ENCODE measurements around the gene ADAMTS9. TPM values are rescaled to one million over a fixed set of nuclear protein-coding genes. Genes with fewer than 3 reads are reported as not detected.
"Not testable (repeated sequence)": the region's sequence is repeated elsewhere in the genome, so short reads cannot be mapped to it uniquely, and the experiment has no call there.

Gene ADAMTS9
- total and polyA plus RNA-seq, 4 experiments from 2014 or later, result not detected

DNA sequence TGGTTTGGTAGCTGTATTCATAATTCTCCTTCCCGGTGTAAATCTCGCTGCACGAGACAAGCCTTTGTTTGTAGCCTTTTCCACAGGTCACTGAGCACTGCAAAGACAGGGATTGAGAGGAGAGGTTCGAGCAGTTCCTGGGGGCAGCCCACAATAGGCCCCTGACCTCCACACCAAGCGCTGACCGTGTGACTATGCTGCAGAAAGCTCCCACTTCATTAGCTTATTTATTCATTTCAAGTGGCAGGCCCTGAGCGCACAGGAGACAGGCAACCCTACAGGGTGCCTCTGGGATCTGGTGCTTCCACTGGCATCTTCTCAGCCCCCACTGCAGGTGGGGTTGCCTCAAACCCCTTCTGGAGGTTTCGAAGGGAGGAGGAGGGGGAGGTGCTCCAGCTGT, 140.9 kb downstream of the ADAMTS9 start:
- no peaks in the 10 kb centered on the region for H3K27me3 ChIP-seq (ENCODE audit: insufficient read depth, low read length)
- Mint-ChIP-seq H3K9me3 (peaks cover 0 to 6% (median 2%) of the 10 kb centered on the region in 8 donors), H3K27me3 (no peaks in the 10 kb centered on the region), H3K36me3 (no peaks in the 10 kb centered on the region), H3K27ac (no peak overlapping the region), H3K4me3 (no peak overlapping the region), H3K4me1 (no peaks in the 10 kb centered on the region)
- H3K4me1 ChIP-seq (ENCODE audit: insufficient read depth, low read length), result no peaks in the 10 kb centered on the region
- H3K4me3 ChIP-seq (ENCODE audit: low read length in 2 of 2), result no peak overlapping the region
- H3K9me3 ChIP-seq (ENCODE audit: control insufficient read depth in 1 of 2, low read length in 2 of 2), result no peaks in the 10 kb centered on the region
- DNase-seq, result no peak
- CTCF ChIA-PET (ENCODE audit: partially characterized antibody), result no interaction called here
- H3K27ac ChIP-seq (ENCODE audit: low read depth, low read length), result no peak overlapping the region
- no peaks in the 10 kb centered on the region for H3K36me3 ChIP-seq (ENCODE audit: insufficient read depth, low read length)
- POLR2A ChIA-PET (ENCODE audit: partially characterized antibody), result no interaction called here
- intact Hi-C loops (cut with micrococcal nuclease), result no loop called here

DNA sequence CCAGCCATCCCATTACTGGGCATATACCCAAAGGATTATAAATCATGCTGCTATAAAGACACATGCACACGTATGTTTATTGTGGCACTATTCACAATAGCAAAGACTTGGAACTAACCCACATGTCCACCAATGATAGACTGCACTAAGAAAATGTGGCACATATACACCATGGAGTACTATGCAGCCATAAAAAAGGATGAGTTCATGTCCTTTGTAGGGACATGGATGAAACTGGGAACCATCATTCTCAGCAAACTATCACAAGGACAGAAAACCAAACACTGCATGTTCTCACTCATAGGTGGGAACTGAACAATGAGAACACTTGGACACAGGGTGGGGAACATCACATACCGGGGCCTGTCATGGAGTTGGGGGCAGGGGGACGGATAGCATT, 142.6 kb downstream of the ADAMTS9 start:
- H3K4me1 ChIP-seq (ENCODE audit: insufficient read depth, low read length); DNase-seq; H3K4me3 ChIP-seq (ENCODE audit: low read length in 2 of 2); H3K4me3 Mint-ChIP-seq; H3K27ac ChIP-seq (ENCODE audit: low read depth, low read length); H3K36me3 ChIP-seq (ENCODE audit: insufficient read depth, low read length); H3K36me3 Mint-ChIP-seq; intact Hi-C loops (cut with micrococcal nuclease); H3K27me3 Mint-ChIP-seq; H3K9me3 ChIP-seq (ENCODE audit: control insufficient read depth in 1 of 2, low read length in 2 of 2); CTCF ChIA-PET (ENCODE audit: partially characterized antibody); POLR2A ChIA-PET (ENCODE audit: partially characterized antibody); H3K27me3 ChIP-seq (ENCODE audit: insufficient read depth, low read length); H3K9me3 Mint-ChIP-seq; H3K27ac Mint-ChIP-seq; H3K4me1 Mint-ChIP-seq: not testable (repeated sequence)

DNA sequence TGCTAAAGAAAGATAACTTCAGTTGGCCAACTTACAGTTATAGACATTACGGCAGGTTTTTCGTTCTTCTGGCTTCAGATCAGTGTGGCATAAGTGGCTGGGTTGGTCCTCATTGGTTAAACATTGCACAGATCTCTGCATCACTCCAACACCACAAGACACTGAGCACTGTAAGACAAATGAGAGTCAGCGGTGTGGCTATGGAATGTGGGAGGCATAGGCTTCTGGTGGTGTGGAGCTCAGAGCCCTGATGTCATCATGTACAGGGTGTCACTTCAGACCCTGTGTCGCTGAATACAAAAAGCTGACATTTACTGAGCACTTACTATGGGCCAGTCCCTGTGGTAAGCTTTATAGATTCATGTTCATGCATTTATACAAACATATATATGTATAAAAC, 146.0 kb downstream of the ADAMTS9 start:
- peaks cover 0 to 6% (median under 1%) of the 10 kb centered on the region in 8 donors for H3K9me3 Mint-ChIP-seq
- no peak for DNase-seq
- intact Hi-C loops (cut with micrococcal nuclease), result no loop called here

DNA sequence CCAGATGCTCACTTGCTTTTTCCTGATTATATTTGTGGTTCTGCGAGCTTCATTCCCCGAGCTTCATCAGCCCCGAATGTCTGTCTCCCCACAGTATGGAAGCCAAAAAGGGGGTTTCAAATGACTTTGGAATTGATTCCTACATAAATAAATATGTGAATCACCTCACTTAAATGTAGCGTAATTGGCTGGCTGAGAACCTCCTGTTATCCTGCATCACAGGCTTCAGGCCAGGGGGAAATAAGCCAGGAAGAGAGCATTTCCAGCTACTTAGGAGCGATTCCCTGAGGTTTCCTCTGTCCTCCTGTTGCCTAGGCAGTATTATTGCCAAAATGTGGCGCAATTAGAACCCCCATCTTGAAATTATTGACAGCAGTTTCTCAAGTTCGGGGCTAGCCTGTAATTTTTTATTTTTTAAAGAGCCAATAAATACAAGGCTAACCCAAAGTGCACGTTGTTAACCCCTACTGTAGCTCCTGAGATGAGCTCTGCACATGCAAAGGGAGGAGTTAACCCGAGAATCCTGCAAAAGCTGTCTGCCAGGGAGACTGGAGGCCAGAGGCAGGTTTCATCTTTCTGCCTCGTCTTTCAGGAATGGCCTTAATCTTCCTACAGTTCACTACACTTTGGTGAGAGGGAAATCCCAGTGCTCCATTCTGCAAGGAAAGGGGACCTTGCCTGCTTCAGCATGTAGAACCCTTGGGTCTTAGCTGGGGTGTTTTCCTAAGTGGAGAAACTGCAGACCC, 148.2 kb downstream of the ADAMTS9 start:
- ChIA-PET CTCF (ENCODE audit: partially characterized antibody) (no interaction called here), POLR2A (ENCODE audit: partially characterized antibody) (no interaction called here)
- no peak overlapping the region for H3K4me3 ChIP-seq (ENCODE audit: low read length in 2 of 2)
- DNase-seq, result no peak
- Mint-ChIP-seq H3K4me3 (no peak overlapping the region), H3K9me3 (peaks cover 0 to 3% (median 0%) of the 10 kb centered on the region in 8 donors), H3K4me1 (no peaks in the 10 kb centered on the region), H3K27ac (no peak overlapping the region), H3K36me3 (no peaks in the 10 kb centered on the region), H3K27me3 (peaks cover 2% of the 10 kb centered on the region in 2 donors)
- H3K4me1 ChIP-seq (ENCODE audit: insufficient read depth, low read length), result no peaks in the 10 kb centered on the region
- no peak overlapping the region for H3K27ac ChIP-seq (ENCODE audit: low read depth, low read length)
- H3K36me3 ChIP-seq (ENCODE audit: insufficient read depth, low read length), result no peaks in the 10 kb centered on the region
- H3K27me3 ChIP-seq (ENCODE audit: insufficient read depth, low read length), result no peaks in the 10 kb centered on the region
- intact Hi-C loops (cut with micrococcal nuclease), result no loop called here
- no peaks in the 10 kb centered on the region for H3K9me3 ChIP-seq (ENCODE audit: control insufficient read depth in 1 of 2, low read length in 2 of 2)

More for the DNA sequence above, 146.0 kb downstream of the ADAMTS9 start:
- no peak overlapping the region for H3K4me3 Mint-ChIP-seq
- Histone ChIP-seq H3K4me1 (ENCODE audit: insufficient read depth, low read length) (no peaks in the 10 kb centered on the region), H3K27ac (ENCODE audit: low read depth, low read length) (no peak overlapping the region), H3K27me3 (ENCODE audit: insufficient read depth, low read length) (no peaks in the 10 kb centered on the region), H3K4me3 (ENCODE audit: low read length in 2 of 2) (no peak overlapping the region), H3K36me3 (ENCODE audit: insufficient read depth, low read length) (no peaks in the 10 kb centered on the region), H3K9me3 (ENCODE audit: control insufficient read depth in 1 of 2, low read length in 2 of 2) (no peaks in the 10 kb centered on the region)
- POLR2A ChIA-PET (ENCODE audit: partially characterized antibody), result no interaction called here
- no peak overlapping the region for H3K27ac Mint-ChIP-seq
- peaks cover 2% of the 10 kb centered on the region in 2 donors for H3K27me3 Mint-ChIP-seq
- H3K4me1 Mint-ChIP-seq, result no peaks in the 10 kb centered on the region
- CTCF ChIA-PET (ENCODE audit: partially characterized antibody), result no interaction called here
- no peaks in the 10 kb centered on the region for H3K36me3 Mint-ChIP-seq

DNA sequence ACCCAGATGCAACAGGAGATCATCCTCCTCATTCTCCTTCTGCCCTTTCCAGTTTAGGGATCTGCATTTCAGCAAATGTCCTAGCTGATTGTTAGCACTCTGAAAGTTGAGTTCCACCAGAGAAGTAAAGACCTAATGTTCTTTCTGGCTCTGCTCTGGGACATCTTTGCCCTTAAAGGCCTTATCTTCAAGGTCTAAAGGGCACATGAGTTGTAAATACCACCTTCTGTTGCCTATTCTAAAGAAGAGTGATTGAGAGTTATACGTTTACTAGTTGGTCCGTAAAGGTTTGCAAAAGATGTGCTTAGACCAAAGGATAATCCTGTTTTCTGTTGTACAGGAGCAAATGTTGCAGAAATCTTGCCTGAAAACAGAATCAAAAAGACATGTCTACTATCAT, 151.6 kb downstream of the ADAMTS9 start:
- DNase-seq, result no peak
- peak overlapping the region in 1 of 8 donors; percentile 4 for H3K4me3 Mint-ChIP-seq
- H3K27me3 Mint-ChIP-seq, result peaks cover 2 to 4% of the 10 kb centered on the region in 2 donors
- no peak overlapping the region for H3K27ac Mint-ChIP-seq
- Histone ChIP-seq H3K4me1 (ENCODE audit: insufficient read depth, low read length) (peaks cover 6% of the 10 kb centered on the region), H3K27me3 (ENCODE audit: insufficient read depth, low read length) (no peaks in the 10 kb centered on the region), H3K27ac (ENCODE audit: low read depth, low read length) (no peak overlapping the region), H3K4me3 (ENCODE audit: low read length in 2 of 2) (no peak overlapping the region), H3K9me3 (ENCODE audit: control insufficient read depth in 1 of 2, low read length in 2 of 2) (no peaks in the 10 kb centered on the region), H3K36me3 (ENCODE audit: insufficient read depth, low read length) (no peaks in the 10 kb centered on the region)
- H3K9me3 Mint-ChIP-seq, result peaks cover 0 to 2% (median 0%) of the 10 kb centered on the region in 8 donors
- no peaks in the 10 kb centered on the region for H3K36me3 Mint-ChIP-seq
- intact Hi-C loops (cut with micrococcal nuclease), result no loop called here
- peaks cover 0 to 5% (median 2%) of the 10 kb centered on the region in 4 donors for H3K4me1 Mint-ChIP-seq
- POLR2A ChIA-PET (ENCODE audit: partially characterized antibody), result no interaction called here
- CTCF ChIA-PET (ENCODE audit: partially characterized antibody), result no interaction called here

DNA sequence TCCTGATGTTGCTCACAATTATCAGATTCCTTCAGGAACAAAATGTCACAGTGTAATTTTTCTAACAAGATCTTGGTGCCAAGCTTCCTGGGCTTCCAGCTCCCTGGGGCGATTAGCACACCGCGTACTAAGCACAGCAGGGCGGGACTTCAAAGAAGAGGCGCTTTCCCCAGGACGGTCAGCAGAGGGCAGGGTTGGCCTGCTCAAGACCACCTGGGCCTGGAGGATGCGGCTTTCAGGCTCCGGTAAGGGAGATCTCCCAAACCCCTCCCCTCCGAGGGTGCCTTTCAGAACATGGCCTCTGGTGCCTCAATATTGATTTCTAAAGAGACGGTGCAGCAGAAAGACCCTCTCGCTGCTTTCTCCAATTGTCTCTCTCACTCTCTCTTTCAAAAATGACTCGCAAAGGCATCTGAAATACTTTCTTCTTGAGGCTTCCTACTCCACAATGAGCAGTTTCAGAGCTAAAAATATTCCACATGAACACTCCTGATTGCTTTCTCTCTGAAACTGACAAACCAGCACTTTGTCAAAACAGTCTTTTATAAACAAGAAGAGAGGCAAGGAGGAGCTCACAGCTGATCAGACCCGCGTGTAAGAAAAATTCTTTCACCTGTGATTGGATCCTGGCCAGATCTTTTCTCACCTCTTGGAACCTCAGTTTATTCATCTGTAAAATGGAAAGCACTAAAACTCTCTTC, 154.0 kb downstream of the ADAMTS9 start:
- H3K27ac ChIP-seq (ENCODE audit: low read depth, low read length), result no peak overlapping the region
- ChIA-PET CTCF (ENCODE audit: partially characterized antibody) (interaction anchor here (0.9 kb wide), 1 partner anchor 10 kb away, joined by 4 read pairs; no protein-coding TSS in a partner anchor), POLR2A (ENCODE audit: partially characterized antibody) (no interaction called here)
- Mint-ChIP-seq H3K36me3 (no peaks in the 10 kb centered on the region), H3K4me3 (peak overlapping the region in 1 of 8 donors; percentile 15), H3K27ac (no peak overlapping the region), H3K27me3 (peaks cover 7% of the 10 kb centered on the region in 2 donors), H3K4me1 (peaks cover 0 to 5% (median 2%) of the 10 kb centered on the region in 4 donors), H3K9me3 (no peaks in the 10 kb centered on the region)
- peaks cover 6% of the 10 kb centered on the region for H3K4me1 ChIP-seq (ENCODE audit: insufficient read depth, low read length)
- H3K36me3 ChIP-seq (ENCODE audit: insufficient read depth, low read length), result no peaks in the 10 kb centered on the region
- intact Hi-C loops (cut with micrococcal nuclease), result loop anchor here (5.0 kb wide), 1 partner anchor 1199 kb away; no protein-coding TSS in a partner anchor
- H3K4me3 ChIP-seq (ENCODE audit: low read length in 2 of 2), result no peak overlapping the region
- DNase-seq, result peak in 3 of 5 donors; percentile 2 to 8 (median 5)
- no peaks in the 10 kb centered on the region for H3K9me3 ChIP-seq (ENCODE audit: control insufficient read depth in 1 of 2, low read length in 2 of 2)
- H3K27me3 ChIP-seq (ENCODE audit: insufficient read depth, low read length), result no peaks in the 10 kb centered on the region

DNA sequence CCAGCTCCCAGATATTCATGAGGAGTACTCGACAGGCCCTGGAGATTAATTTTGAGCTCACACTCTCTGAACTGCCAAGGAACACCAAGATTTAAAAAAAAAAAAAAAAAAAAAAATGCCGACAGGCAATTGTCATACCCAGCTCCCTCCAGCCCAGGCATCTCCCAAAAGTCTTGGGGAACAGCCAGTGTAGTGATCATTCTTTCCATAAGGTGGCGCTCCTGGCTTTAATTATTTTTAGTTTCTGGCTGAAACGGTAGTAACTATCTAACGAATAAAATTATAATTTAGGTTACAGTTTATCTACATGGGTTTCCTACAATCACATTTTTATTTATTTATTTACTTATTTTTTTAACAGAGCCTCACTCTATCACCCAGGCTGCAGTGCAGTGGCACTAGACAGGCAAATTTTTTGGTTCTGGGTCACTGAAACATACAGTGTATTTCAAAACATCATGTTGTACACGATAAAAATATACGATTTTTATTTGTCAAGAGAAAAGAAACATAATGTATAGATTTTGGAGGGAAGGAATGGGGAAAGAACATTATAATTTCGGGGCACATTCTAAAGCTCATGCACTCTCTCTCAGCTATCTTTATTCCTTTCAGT, 157.3 kb downstream of the ADAMTS9 start:
- ChIA-PET CTCF (ENCODE audit: partially characterized antibody) (no interaction called here), POLR2A (ENCODE audit: partially characterized antibody) (no interaction called here)

More for the DNA sequence above, 157.3 kb downstream of the ADAMTS9 start:
- no peak overlapping the region for H3K4me3 Mint-ChIP-seq
- H3K36me3 Mint-ChIP-seq, result no peaks in the 10 kb centered on the region
- Histone ChIP-seq H3K27me3 (ENCODE audit: insufficient read depth, low read length) (no peaks in the 10 kb centered on the region), H3K4me3 (ENCODE audit: low read length in 2 of 2) (no peak overlapping the region), H3K9me3 (ENCODE audit: control insufficient read depth in 1 of 2, low read length in 2 of 2) (no peaks in the 10 kb centered on the region), H3K4me1 (ENCODE audit: insufficient read depth, low read length) (peaks cover 6% of the 10 kb centered on the region), H3K27ac (ENCODE audit: low read depth, low read length) (no peak overlapping the region), H3K36me3 (ENCODE audit: insufficient read depth, low read length) (no peaks in the 10 kb centered on the region)
- peaks cover 0 to 5% (median 2%) of the 10 kb centered on the region in 4 donors for H3K4me1 Mint-ChIP-seq
- H3K9me3 Mint-ChIP-seq, result no peaks in the 10 kb centered on the region
- peaks cover 7% of the 10 kb centered on the region in 2 donors for H3K27me3 Mint-ChIP-seq
- intact Hi-C loops (cut with micrococcal nuclease), result loop anchor here (5.0 kb wide), 1 partner anchor 1202 kb away; no protein-coding TSS in a partner anchor
- no peak overlapping the region for H3K27ac Mint-ChIP-seq
- no peak for DNase-seq

All from CD4-positive, alpha-beta memory T cell (primary cell).